Kidney (tissue), 14 donors: Measurements from ENCODE around the gene ADAMTS17. TPM values are rescaled to one million over a fixed set of nuclear protein-coding genes. Genes with fewer than 3 reads are reported as not detected.

ENCODE experiments used
- DNase-seq, 5 donors: peaks; one replicate each; pipeline ENCODE4 v3.0.0-alpha.2; 2013 to 2020
- FAIRE-seq: peaks from 2 replicates; lab custom pipeline; 2012; peaks lifted over from hg19 to GRCh38; lab: Jason Lieb, UNC
- H3K27ac ChIP-seq, 2 donors: one replicate each; pipeline ENCODE4 v1.7.0; 2013; ENCODE audit warnings: low read depth in 2 of 2, low read length in 2 of 2, inconsistent platforms in 1 of 2
- H3K27me3 ChIP-seq: one replicate; pipeline ENCODE4 v1.7.1; 2013; ENCODE audit warnings: low read length, inconsistent platforms; ENCODE audit not compliant: control insufficient read depth, insufficient read depth
- H3K36me3 ChIP-seq, 3 donors: one replicate each; pipeline versions ENCODE4 v1.7.0 to v1.7.1; 2013; ENCODE audit warnings: low read length in 3 of 3, control low read depth in 1 of 3, inconsistent platforms in 1 of 3; ENCODE audit not compliant: insufficient read depth in 3 of 3, control insufficient read depth in 2 of 3
- H3K4me1 ChIP-seq, 3 donors: one replicate each; pipeline versions ENCODE4 v1.7.0 to v1.7.1; 2013; ENCODE audit warnings: low read length in 3 of 3, inconsistent platforms in 1 of 3, low read depth in 1 of 3; ENCODE audit not compliant: control insufficient read depth in 2 of 3, insufficient read depth in 2 of 3
- H3K4me3 ChIP-seq, 3 donors: one replicate each; pipeline versions ENCODE4 v1.7.0 to v1.8.1; 2013; ENCODE audit warnings: low read length in 3 of 3, control low read depth in 1 of 3, inconsistent platforms in 1 of 3
- H3K9ac ChIP-seq, 3 donors: one replicate each; pipeline versions ENCODE4 v1.7.0 to v1.7.1; 2013; ENCODE audit warnings: low read length in 3 of 3, control low read depth in 1 of 3, inconsistent platforms in 1 of 3
- H3K9me3 ChIP-seq, 3 donors: one replicate each; pipeline versions ENCODE4 v1.7.0 to v1.7.1; 2013; ENCODE audit warnings: low read length in 3 of 3, control low read depth in 1 of 3, inconsistent platforms in 1 of 3; ENCODE audit not compliant: control insufficient read depth in 2 of 3, insufficient read depth in 1 of 3
- CTCF ChIP-seq: IDR thresholded peaks from 3 replicates; pipeline ENCODE4 v1.5.1; 2012; ENCODE audit warnings: mild to moderate bottlenecking, moderate library complexity, borderline replicate concordance; ENCODE audit not compliant: insufficient read depth; ENCODE audit errors: extremely low read depth
- intact Hi-C: fragments of 100-400 bp; cut with DNase I; formaldehyde crosslinking; loops from one replicate; pipeline ENCODE4 v1.11.1; 2022
- polyA plus RNA-seq: library from polyadenylated mRNA; stranded (reverse); fragments of 350-450 nt; fragmentation: Illumina TruSeq; extraction: RNeasy Lipid Tissue Mini Kit (QIAGEN cat#74804); gene quantifications from one replicate; pipeline ENCODE4 v1.2.3, GENCODE V29; 2014; ENCODE audit warnings: low read depth, low replicate concordance; ENCODE audit not compliant: insufficient read depth
- total RNA-seq: library from RNA; stranded (reverse); fragmentation: NEBNext Ultra II Directional; extraction: Animal tissue kit (Norgen Biotek cat#: 25700); gene quantifications from one replicate; pipeline ENCODE4 v1.2.1, GENCODE V29; 2021
- donor health status: control.
- donor health status: control.
- donor health status: control.
- donor health status: control.
- donor health status: control.
- donor health status: DM: yes; HTN: yes; CAD: no.
- donor health status: Normal renal cell carcinoma (clear cell type).

Gene ADAMTS17
- total and polyA plus RNA-seq, 2 donors from 2014 or later: 1.7 to 2.2 TPM

DNA sequence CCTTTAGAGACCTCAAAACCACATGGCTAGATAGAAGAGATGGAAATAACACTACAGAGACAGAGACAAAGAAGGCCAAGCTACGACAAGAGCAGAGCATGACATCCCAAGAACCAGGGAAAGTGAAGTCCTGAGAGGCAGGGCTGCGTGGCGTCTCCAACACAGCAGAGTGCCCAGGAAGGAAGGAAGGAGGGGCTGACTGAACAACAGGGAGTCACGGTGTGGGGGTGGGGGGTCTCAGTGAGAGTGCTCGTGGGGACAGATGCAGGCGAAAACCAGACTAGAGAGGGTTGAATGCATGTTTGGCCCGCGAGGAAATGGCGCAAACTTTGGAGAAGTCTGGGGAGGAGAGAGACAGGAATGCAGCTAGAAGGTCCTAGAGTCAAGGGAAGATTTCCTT is 44.0 kb downstream of the ADAMTS17 start:
- DNase-seq (no peak), FAIRE-seq (no peak)
- no peak for TF ChIP-seq CTCF
- H3K27ac ChIP-seq: no peak overlapping the region
- no peaks in the 10 kb centered on the region for H3K4me1 ChIP-seq
- no peaks in the 10 kb centered on the region for H3K27me3 ChIP-seq
- H3K4me3 ChIP-seq: no peak overlapping the region
- no peaks in the 10 kb centered on the region for H3K36me3 ChIP-seq
- no peak overlapping the region for H3K9ac ChIP-seq
- peaks cover 0 to 12% (median 0%) of the 10 kb centered on the region in 3 donors for H3K9me3 ChIP-seq
- intact Hi-C loops: no loop called here

DNA sequence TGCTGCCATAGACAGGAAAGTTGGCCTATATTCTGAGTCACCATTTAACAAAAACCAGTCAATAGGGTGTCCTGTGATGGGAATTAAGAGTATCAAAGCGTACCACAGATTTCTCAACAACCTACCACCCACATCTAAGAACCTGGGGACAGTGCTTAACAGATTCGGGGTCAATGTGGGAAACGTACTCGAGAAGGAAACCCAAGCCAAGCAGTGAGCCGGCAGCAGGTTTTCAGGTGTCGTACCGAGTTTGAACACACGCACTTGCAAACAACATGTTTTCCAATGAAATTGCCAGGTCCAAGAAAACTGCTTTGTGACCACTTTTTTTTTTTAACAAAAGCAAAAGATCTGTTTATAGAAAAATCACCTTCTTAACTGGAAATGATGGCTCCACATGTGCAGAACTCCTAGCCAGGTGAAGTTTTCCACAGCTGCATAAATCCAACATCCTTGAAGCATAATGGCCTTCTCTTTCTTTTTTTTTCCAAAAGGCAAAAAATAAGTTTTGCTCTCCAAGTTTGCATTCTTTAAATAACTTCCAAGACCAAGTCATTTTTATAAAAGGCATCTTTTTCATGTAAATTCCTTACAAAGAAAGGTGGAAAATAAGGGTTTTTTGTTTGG is 45.7 kb downstream of the ADAMTS17 start:
- intact Hi-C loops: no loop called here
- DNase-seq (no peak), FAIRE-seq (no peak)
- Histone ChIP-seq H3K27me3 (no peaks in the 10 kb centered on the region), H3K4me3 (no peak overlapping the region), H3K27ac (no peak overlapping the region), H3K9me3 (peaks cover 0 to 12% (median 0%) of the 10 kb centered on the region in 3 donors), H3K36me3 (no peaks in the 10 kb centered on the region), H3K4me1 (no peaks in the 10 kb centered on the region), H3K9ac (no peak overlapping the region)
- TF ChIP-seq CTCF: no peak

DNA sequence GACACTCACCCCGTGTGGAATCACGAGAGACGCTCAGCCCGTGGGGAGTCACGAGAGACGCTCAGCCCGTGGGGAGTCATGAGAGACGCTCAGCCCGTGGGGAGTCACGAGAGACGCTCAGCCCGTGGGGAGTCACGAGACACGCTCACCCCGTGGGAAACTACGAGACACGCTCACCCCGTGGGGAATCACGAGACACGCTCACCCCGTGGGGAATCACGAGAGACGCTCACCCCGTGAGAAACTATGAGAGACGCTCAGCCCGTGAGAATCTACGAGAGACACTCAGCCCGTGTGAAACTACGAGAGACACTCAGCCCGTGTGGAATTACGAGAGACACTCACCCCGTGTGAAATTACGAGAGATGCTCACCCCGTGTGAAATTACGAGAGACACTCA is 49.8 kb downstream of the ADAMTS17 start:
- H3K27me3 ChIP-seq: no peaks in the 10 kb centered on the region
- DNase-seq: peak in 1 of 5 donors; percentile 5
- H3K4me3 ChIP-seq: no peak overlapping the region
- no peak for TF ChIP-seq CTCF
- no peak overlapping the region for H3K9ac ChIP-seq
- H3K36me3 ChIP-seq: no peaks in the 10 kb centered on the region
- no peaks in the 10 kb centered on the region for H3K4me1 ChIP-seq
- H3K9me3 ChIP-seq: peaks cover 0 to 4% (median 0%) of the 10 kb centered on the region in 3 donors
- no peak overlapping the region for H3K27ac ChIP-seq
- intact Hi-C loops: no loop called here
- no peak for FAIRE-seq

- DNase-seq (no peak), FAIRE-seq (no peak)
- H3K4me3 ChIP-seq: no peak overlapping the region
- H3K4me1 ChIP-seq: no peaks in the 10 kb centered on the region
- intact Hi-C loops: no loop called here
- no peak for TF ChIP-seq CTCF
- no peaks in the 10 kb centered on the region for H3K36me3 ChIP-seq
- H3K27me3 ChIP-seq: no peaks in the 10 kb centered on the region
- no peak overlapping the region for H3K27ac ChIP-seq
- no peak overlapping the region for H3K9ac ChIP-seq
- peaks cover 0 to 4% (median 0%) of the 10 kb centered on the region in 3 donors for H3K9me3 ChIP-seq
Measured at GRCh38 chr15:100291106-100291505, 50.7 kb downstream of the ADAMTS17 start.
